Ishikawa (cell line): ENCODE data around the gene TAF4.

ENCODE experiments used
- CEBPB ChIP-seq: IDR thresholded peaks from 2 replicates; pipeline ENCODE4 v1.6.1; 2012
- CREB1 ChIP-seq: IDR thresholded peaks from 2 replicates; pipeline ENCODE4 v1.6.1; 2012; ENCODE audit warnings: low read depth
- EGR1 ChIP-seq: IDR thresholded peaks from 2 replicates; pipeline ENCODE4 v1.6.1; 2012
- EP300 ChIP-seq: IDR thresholded peaks from 2 replicates; pipeline ENCODE4 v1.6.1; 2012; ENCODE audit warnings: borderline replicate concordance
- FOXM1 ChIP-seq: IDR thresholded peaks from 2 replicates; pipeline ENCODE4 v1.6.1; 2012; ENCODE audit warnings: low read depth, borderline replicate concordance
- NFIC ChIP-seq: IDR thresholded peaks from 2 replicates; pipeline ENCODE4 v1.6.1; 2012
- RAD21 ChIP-seq: IDR thresholded peaks from 2 replicates; pipeline ENCODE4 v1.6.1; 2012; ENCODE audit warnings: low read depth
- TAF1 ChIP-seq: IDR thresholded peaks from 2 replicates; pipeline ENCODE4 v1.6.1; 2012; ENCODE audit warnings: low read depth, mild to moderate bottlenecking
- TCF12 ChIP-seq: IDR thresholded peaks from 2 replicates; pipeline ENCODE4 v1.6.1; 2012; ENCODE audit warnings: low read depth
- TEAD4 ChIP-seq: IDR thresholded peaks from 2 replicates; pipeline ENCODE4 v1.6.1; 2012
- YY1 ChIP-seq: IDR thresholded peaks from 2 replicates; pipeline ENCODE4 v1.6.1; 2012; ENCODE audit warnings: low read depth
- ZBTB7A ChIP-seq: IDR thresholded peaks from 2 replicates; pipeline ENCODE4 v1.6.1; 2012; ENCODE audit warnings: low read depth
- TF ChIP-seq, protein P1 (sequence below): IDR thresholded peaks from 2 replicates; pipeline ENCODE4 v1.6.1; 2012; ENCODE audit warnings: low read depth, mild to moderate bottlenecking
- TF ChIP-seq, protein P2 (sequence below): IDR thresholded peaks from 2 replicates; pipeline ENCODE4 v1.6.1; 2012
- TF ChIP-seq, protein P3 (sequence below): IDR thresholded peaks from 2 replicates; pipeline ENCODE4 v1.6.1; 2012

The TAF4 gene

DNA sequence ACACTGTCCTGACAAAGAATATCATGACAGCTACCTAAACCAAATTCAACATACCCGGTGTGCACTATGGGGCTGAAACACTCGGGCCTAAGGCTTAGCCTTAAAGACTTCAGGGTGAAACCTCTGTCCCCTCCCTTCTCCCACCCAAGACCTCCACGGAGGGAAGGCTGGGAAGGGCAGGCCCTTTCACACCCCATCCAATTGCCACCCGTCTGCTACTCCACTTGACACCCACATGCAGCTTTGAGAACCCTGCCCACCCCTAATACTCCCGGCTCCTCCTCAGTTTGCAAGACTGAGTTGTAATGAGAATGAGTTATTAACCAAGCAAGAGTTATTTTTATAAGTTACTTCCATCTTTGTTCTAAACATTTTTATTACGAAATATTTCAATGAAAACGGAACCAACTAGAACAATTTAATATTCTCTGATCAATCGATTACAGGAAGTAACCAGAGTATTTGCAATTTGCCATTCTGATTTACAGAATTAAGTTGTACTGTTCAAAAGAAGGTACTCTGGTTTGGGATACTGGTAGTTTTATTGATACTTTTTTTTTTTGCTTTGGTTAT, 3.7 kb downstream of the TAF4 start:
- TF ChIP-seq ZBTB7A (no peak), RAD21 (no peak), YY1 (no peak)
- TF ChIP-seq, protein P1, sequence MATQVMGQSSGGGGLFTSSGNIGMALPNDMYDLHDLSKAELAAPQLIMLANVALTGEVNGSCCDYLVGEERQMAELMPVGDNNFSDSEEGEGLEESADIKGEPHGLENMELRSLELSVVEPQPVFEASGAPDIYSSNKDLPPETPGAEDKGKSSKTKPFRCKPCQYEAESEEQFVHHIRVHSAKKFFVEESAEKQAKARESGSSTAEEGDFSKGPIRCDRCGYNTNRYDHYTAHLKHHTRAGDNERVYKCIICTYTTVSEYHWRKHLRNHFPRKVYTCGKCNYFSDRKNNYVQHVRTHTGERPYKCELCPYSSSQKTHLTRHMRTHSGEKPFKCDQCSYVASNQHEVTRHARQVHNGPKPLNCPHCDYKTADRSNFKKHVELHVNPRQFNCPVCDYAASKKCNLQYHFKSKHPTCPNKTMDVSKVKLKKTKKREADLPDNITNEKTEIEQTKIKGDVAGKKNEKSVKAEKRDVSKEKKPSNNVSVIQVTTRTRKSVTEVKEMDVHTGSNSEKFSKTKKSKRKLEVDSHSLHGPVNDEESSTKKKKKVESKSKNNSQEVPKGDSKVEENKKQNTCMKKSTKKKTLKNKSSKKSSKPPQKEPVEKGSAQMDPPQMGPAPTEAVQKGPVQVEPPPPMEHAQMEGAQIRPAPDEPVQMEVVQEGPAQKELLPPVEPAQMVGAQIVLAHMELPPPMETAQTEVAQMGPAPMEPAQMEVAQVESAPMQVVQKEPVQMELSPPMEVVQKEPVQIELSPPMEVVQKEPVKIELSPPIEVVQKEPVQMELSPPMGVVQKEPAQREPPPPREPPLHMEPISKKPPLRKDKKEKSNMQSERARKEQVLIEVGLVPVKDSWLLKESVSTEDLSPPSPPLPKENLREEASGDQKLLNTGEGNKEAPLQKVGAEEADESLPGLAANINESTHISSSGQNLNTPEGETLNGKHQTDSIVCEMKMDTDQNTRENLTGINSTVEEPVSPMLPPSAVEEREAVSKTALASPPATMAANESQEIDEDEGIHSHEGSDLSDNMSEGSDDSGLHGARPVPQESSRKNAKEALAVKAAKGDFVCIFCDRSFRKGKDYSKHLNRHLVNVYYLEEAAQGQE = no peak

DNA sequence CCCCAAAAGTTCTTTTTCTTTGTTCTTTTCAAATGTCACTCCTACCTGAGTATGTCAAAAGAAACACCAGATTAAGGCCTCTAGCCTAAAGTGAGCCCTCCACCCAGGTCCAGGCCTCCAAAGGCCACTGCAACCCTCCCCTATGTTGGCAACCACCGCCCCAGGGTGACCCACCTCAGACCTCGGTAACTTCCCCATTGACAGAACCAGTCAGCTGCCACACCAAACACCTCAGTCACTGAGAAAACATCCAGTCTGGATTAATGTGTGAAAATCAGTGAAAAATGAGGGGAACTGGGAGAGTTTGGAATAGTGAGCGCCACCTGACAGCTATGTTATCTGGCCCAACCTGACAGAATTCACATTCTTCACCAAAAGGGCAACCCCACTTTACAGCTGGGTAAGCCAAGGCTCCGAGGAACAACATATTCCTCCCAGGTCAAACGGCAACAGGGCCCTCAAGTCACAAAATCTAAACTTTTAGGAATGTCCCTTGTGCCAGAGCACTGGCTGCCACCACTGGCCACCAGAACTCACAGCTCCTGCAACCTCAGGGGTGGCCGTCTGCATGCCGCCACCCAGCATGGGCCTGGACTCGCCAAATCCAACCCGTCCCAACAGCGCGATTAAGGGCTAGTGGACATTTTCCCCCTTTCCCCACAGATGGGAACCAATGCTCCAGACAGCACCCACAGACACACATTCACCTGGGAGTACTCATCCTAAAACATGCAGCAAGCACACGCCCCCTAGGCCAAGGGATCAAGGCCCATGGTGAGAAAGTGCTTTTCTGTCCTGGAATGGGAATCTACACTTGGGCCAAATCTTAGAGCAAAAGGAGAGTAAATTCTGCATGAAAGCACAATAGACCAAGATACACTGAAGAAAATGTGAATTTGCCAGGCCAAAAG, 4.8 kb downstream of the TAF4 start:
- TF ChIP-seq NFIC (no peak), EGR1 (no peak), TCF12 (no peak), ZBTB7A (no peak), RAD21 (no peak), CEBPB (no peak), TEAD4 (no peak), CREB1 (no peak), TAF1 (no peak), EP300 (no peak)
- TF ChIP-seq, protein P2, sequence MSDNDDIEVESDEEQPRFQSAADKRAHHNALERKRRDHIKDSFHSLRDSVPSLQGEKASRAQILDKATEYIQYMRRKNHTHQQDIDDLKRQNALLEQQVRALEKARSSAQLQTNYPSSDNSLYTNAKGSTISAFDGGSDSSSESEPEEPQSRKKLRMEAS = no peak

DNA sequence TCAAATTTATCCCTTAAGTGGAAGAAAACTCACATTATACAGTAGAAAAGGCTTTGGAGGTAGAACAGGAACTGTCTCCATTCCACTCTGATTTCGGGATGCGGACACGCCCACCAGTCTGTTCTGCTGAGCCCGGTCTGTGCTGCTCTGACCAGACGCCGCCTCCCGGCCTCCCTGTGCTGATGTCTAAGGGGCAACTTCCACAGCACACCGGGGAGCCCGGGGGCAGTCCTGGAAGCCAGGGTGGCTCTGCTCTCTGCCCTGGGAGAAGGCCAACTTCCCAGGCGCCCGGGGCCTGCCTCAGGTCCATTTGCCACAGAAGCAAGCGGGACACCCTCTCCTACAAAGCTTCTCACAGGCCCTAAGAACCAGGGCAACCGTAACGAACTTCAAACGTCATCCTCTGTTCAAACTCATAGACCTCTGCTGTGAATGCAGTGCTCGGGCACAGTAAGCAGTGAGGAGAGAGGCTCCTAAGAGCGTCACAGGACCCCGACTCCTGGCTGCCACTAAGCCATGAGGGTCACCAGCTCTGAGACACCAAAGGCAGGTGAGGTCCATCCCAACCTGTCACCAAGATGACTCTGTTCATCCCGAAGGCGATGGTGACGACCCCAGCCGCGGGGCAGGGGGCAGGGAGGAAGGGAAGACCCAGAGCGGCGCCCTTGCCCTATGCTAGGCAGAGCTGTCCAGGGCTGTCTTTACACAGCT, 5.6 kb downstream of the TAF4 start:
- TF ChIP-seq YY1 (no peak), FOXM1 (no peak), NFIC (no peak), CEBPB (no peak), CREB1 (no peak)
- TF ChIP-seq, protein P3, sequence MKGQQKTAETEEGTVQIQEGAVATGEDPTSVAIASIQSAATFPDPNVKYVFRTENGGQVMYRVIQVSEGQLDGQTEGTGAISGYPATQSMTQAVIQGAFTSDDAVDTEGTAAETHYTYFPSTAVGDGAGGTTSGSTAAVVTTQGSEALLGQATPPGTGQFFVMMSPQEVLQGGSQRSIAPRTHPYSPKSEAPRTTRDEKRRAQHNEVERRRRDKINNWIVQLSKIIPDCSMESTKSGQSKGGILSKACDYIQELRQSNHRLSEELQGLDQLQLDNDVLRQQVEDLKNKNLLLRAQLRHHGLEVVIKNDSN = no peak
- TF ChIP-seq, protein P2 = no peak
- TF ChIP-seq, protein P1 = no peak

DNA sequence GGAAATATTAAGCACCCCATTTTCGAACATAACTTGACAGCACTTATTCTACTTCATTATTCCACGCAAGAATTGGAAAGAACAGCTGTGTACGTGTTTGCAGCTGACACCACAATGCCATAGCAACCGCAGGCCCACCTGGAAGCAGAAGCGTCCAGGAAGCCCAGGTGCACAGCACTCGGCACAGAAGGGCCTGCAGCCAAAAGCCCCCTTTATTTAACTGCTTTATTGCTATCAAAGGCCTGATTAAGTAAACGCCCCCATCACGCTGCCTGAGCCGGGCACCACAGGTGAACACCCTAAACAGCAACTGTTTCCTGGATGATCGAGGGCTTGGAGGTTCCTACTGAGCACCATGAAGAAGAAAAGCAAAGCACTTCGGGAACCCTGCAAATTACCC, 6.3 kb downstream of the TAF4 start:
- TF ChIP-seq, protein P2 = no peak
- no peak for TF ChIP-seq TAF1
- TF ChIP-seq FOXM1 = no peak
- TF ChIP-seq ZBTB7A = no peak
- no peak for TF ChIP-seq EGR1
- TF ChIP-seq TEAD4 = no peak
- TF ChIP-seq, protein P1 = no peak
- TF ChIP-seq YY1 = no peak
- TF ChIP-seq TCF12 = no peak
- no peak for TF ChIP-seq RAD21
- TF ChIP-seq CREB1 = no peak
- TF ChIP-seq NFIC = no peak
- no peak for TF ChIP-seq EP300
- TF ChIP-seq CEBPB = no peak
- TF ChIP-seq, protein P3 = no peak
